Panc1 (cell line): ENCODE data around the gene TRIM27.

Source experiments
- CTCF ChIP-seq: fragments of 450-650 bp; IDR thresholded peaks from 2 replicates; pipeline ENCODE4 v1.5.1; 2017; ENCODE audit warnings: mild to moderate bottlenecking
- TF ChIP-seq, protein P1 (sequence below), 2 experiments: IDR thresholded peaks; 2 replicates each; pipeline ENCODE4 v1.6.1; 2011 to 2012; ENCODE audit warnings: low read depth in 2 of 2, control low read depth in 1 of 2, low read length in 1 of 2, mild to moderate bottlenecking in 1 of 2, moderate library complexity in 1 of 2; ENCODE audit not compliant: insufficient read depth in 1 of 2

DNA sequence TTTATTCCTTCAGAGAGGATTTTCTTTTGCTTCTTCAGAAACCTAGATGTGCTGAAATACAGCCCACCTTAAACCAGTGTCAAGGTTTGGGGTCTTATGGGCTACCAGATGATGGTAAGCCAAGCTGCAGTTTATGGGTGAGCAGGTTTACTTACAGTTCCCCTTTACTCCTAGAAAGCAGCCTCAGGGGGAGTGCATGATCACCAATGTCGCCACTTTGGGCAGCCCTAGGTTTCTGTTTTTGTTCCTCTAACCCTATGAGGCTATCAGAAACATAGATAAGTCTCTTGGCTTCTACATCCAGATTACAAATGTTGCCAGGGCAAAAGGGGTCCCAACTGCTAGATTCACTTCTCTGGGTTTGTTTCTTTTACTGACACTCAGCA, 67.2 kb downstream of the TRIM27 start:
- TF ChIP-seq, protein P1, sequence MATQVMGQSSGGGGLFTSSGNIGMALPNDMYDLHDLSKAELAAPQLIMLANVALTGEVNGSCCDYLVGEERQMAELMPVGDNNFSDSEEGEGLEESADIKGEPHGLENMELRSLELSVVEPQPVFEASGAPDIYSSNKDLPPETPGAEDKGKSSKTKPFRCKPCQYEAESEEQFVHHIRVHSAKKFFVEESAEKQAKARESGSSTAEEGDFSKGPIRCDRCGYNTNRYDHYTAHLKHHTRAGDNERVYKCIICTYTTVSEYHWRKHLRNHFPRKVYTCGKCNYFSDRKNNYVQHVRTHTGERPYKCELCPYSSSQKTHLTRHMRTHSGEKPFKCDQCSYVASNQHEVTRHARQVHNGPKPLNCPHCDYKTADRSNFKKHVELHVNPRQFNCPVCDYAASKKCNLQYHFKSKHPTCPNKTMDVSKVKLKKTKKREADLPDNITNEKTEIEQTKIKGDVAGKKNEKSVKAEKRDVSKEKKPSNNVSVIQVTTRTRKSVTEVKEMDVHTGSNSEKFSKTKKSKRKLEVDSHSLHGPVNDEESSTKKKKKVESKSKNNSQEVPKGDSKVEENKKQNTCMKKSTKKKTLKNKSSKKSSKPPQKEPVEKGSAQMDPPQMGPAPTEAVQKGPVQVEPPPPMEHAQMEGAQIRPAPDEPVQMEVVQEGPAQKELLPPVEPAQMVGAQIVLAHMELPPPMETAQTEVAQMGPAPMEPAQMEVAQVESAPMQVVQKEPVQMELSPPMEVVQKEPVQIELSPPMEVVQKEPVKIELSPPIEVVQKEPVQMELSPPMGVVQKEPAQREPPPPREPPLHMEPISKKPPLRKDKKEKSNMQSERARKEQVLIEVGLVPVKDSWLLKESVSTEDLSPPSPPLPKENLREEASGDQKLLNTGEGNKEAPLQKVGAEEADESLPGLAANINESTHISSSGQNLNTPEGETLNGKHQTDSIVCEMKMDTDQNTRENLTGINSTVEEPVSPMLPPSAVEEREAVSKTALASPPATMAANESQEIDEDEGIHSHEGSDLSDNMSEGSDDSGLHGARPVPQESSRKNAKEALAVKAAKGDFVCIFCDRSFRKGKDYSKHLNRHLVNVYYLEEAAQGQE (IDR thresholded peaks at IDR 0.05; ENCODE audit: insufficient read depth in 1 of 2, low read depth in 2 of 2, low read length in 1 of 2): no peak
- TF ChIP-seq CTCF: no peak
